Liver (tissue), 3 donors: Measurements from ENCODE around the gene RBPJ.

Experiments used
- ATF3 ChIP-seq: IDR thresholded peaks from 2 replicates; pipeline ENCODE4 v1.6.1; 2016; ENCODE audit warnings: antibody characterized with exemption
- EGR1 ChIP-seq, 2 donors: IDR thresholded peaks; 2 replicates each; pipeline ENCODE4 v1.6.1; 2016 to 2018; ENCODE audit warnings: antibody characterized with exemption in 2 of 2, low read depth in 2 of 2
- GABPA ChIP-seq, 2 donors: IDR thresholded peaks in 1 of 2; conservative IDR thresholded peaks in 1 of 2; 2 replicates each; pipeline ENCODE4 v1.6.1; 2016; ENCODE audit warnings: antibody characterized with exemption in 2 of 2, mild to moderate bottlenecking in 1 of 2, moderate library complexity in 1 of 2
- JUND ChIP-seq, 2 donors: IDR thresholded peaks; 2 replicates each; pipeline ENCODE4 v1.6.1; 2016; ENCODE audit warnings: antibody characterized with exemption in 2 of 2
- RAD21 ChIP-seq, 2 donors: IDR thresholded peaks; 2 replicates each; pipeline ENCODE4 v1.6.1; 2016; ENCODE audit warnings: antibody characterized with exemption in 2 of 2, mild to moderate bottlenecking in 2 of 2
- REST ChIP-seq: IDR thresholded peaks from 2 replicates; pipeline ENCODE4 v1.6.1; 2016; ENCODE audit warnings: antibody characterized with exemption, mild to moderate bottlenecking
- RXRA ChIP-seq, 2 donors: IDR thresholded peaks; 2 replicates each; pipeline ENCODE4 v1.6.1; 2017 to 2018; ENCODE audit warnings: antibody characterized with exemption in 2 of 2, mild to moderate bottlenecking in 1 of 2
- SP1 ChIP-seq: IDR thresholded peaks from 2 replicates; pipeline ENCODE4 v1.6.1; 2018; ENCODE audit warnings: antibody characterized with exemption, mild to moderate bottlenecking
- TAF1 ChIP-seq: conservative IDR thresholded peaks from 2 replicates; pipeline ENCODE4 v1.6.1; 2016; ENCODE audit warnings: antibody characterized with exemption, mild to moderate bottlenecking
- YY1 ChIP-seq: IDR thresholded peaks from 2 replicates; pipeline ENCODE4 v1.6.1; 2016; ENCODE audit warnings: antibody characterized with exemption, mild to moderate bottlenecking
- ZBTB33 ChIP-seq: IDR thresholded peaks from 2 replicates; pipeline ENCODE4 v1.6.1; 2016; ENCODE audit warnings: antibody characterized with exemption
- TF ChIP-seq, protein P1 (sequence below): fragments of 150-350 bp; IDR thresholded peaks from 2 replicates; pipeline ENCODE4 v1.5.1; 2017; ENCODE audit warnings: improper control_type of control experiment, low read depth, low read length; ENCODE audit not compliant: missing input control
- TF ChIP-seq, protein P2 (sequence below): IDR thresholded peaks from 2 replicates; pipeline ENCODE4 v1.6.1; 2016; ENCODE audit warnings: antibody characterized with exemption
- donor health status: healthy.
- donor health status: healthy.

DNA sequence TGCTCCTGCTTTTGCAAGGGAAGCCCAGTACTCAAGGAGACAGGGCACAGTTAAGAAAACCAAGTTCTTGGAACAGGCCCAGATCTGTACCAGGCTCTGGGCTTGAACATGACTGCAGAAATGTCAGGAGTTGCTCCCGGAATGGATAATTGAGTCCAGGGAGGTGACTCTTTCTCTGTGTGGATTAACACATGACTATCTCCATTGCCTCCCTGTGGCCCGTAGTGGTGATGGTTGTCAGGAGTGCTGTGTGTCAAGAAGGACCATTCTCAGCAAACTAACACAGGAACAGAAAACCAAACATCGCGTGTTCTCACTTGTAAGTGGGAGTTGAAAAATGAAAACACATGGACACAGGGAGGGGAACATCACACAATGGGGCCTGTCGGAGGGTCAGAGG is 129.6 kb downstream of the RBPJ start:
- TF ChIP-seq, protein P1, sequence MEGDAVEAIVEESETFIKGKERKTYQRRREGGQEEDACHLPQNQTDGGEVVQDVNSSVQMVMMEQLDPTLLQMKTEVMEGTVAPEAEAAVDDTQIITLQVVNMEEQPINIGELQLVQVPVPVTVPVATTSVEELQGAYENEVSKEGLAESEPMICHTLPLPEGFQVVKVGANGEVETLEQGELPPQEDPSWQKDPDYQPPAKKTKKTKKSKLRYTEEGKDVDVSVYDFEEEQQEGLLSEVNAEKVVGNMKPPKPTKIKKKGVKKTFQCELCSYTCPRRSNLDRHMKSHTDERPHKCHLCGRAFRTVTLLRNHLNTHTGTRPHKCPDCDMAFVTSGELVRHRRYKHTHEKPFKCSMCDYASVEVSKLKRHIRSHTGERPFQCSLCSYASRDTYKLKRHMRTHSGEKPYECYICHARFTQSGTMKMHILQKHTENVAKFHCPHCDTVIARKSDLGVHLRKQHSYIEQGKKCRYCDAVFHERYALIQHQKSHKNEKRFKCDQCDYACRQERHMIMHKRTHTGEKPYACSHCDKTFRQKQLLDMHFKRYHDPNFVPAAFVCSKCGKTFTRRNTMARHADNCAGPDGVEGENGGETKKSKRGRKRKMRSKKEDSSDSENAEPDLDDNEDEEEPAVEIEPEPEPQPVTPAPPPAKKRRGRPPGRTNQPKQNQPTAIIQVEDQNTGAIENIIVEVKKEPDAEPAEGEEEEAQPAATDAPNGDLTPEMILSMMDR, result no peak
- TF ChIP-seq YY1, result no peak
- TF ChIP-seq ATF3, result no peak
- TF ChIP-seq SP1, result no peak
- TF ChIP-seq JUND (IDR thresholded peaks at IDR 0.05), result no peak
- no peak for TF ChIP-seq TAF1
- TF ChIP-seq REST, result no peak
- TF ChIP-seq, protein P2, sequence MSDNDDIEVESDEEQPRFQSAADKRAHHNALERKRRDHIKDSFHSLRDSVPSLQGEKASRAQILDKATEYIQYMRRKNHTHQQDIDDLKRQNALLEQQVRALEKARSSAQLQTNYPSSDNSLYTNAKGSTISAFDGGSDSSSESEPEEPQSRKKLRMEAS, result no peak
- TF ChIP-seq RAD21 (IDR thresholded peaks at IDR 0.05), result no peak
- no peak for TF ChIP-seq ZBTB33
- no peak for TF ChIP-seq EGR1 (IDR thresholded peaks at IDR 0.05; ENCODE audit: low read depth in 2 of 2)
- no peak for TF ChIP-seq RXRA (IDR thresholded peaks at IDR 0.05)
- no peak for TF ChIP-seq GABPA (IDR thresholded peaks at IDR 0.05 in 1 of 2, conservative IDR thresholded peaks at IDR 0.05 in 1 of 2)
